ENCODE data around the gene OGT.
"Not testable (repeated sequence)": the region's sequence is repeated elsewhere in the genome, so short reads cannot be mapped to it uniquely, and the experiment has no call there.

DNA sequence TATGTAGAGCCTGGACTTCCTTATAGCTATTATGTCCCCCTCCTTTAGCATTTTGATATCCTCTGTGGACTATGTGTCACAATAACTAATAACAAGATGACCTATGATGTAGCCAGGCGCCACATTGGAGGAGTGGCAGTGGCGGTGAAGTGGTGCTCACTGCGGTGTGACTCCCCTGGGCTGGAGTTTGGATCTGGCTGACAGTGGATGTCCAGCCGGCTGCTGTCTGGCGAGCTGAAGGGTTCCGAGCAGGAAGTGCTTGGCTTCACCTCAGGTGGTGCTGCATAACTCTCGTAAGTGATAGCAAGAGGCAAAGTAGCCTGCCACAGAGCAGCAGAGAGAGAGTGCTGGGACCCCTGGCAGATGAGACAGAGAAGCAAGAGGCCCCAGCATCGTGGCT is 60.3 kb downstream of the OGT start:
- TF ChIP-seq, protein P1, sequence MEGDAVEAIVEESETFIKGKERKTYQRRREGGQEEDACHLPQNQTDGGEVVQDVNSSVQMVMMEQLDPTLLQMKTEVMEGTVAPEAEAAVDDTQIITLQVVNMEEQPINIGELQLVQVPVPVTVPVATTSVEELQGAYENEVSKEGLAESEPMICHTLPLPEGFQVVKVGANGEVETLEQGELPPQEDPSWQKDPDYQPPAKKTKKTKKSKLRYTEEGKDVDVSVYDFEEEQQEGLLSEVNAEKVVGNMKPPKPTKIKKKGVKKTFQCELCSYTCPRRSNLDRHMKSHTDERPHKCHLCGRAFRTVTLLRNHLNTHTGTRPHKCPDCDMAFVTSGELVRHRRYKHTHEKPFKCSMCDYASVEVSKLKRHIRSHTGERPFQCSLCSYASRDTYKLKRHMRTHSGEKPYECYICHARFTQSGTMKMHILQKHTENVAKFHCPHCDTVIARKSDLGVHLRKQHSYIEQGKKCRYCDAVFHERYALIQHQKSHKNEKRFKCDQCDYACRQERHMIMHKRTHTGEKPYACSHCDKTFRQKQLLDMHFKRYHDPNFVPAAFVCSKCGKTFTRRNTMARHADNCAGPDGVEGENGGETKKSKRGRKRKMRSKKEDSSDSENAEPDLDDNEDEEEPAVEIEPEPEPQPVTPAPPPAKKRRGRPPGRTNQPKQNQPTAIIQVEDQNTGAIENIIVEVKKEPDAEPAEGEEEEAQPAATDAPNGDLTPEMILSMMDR (IDR thresholded peaks at IDR 0.05; ENCODE audit: low read depth, low read length), result not testable (repeated sequence)
- not testable (repeated sequence) for TF ChIP-seq POLR2A (IDR thresholded peaks at IDR 0.05; ENCODE audit: extremely low read depth, insufficient read length); MAX (IDR thresholded peaks at IDR 0.05; ENCODE audit: low read depth, low read length); MYC (IDR thresholded peaks at IDR 0.05; ENCODE audit: low read depth, low read length)
